HepG2 (cell line): ENCODE measurements around the gene COASY. TPM values are rescaled to one million over a fixed set of nuclear protein-coding genes. Genes with fewer than 3 reads are reported as not detected.

Experiments used
- BHLHE40 ChIP-seq: IDR thresholded peaks from 2 replicates; pipeline ENCODE4 v1.6.1; 2011; ENCODE audit warnings: low read length, improper control_type of control experiment
- HNF4G ChIP-seq, 2 experiments: sonication (generic) in 1 of 2; formaldehyde crosslinking in 1 of 2; IDR thresholded peaks; 2 replicates each; pipeline versions ENCODE4 v1.4.0 to v1.6.1; 2011 to 2020; ENCODE audit warnings: borderline replicate concordance in 2 of 2, low read depth in 2 of 2, mild to moderate bottlenecking in 2 of 2, low read length in 1 of 2, missing genetic modification reagents in 1 of 2, moderate library complexity in 1 of 2
- MATR3 ChIP-seq: sonication (generic); formaldehyde crosslinking; IDR thresholded peaks from 2 replicates; pipeline ENCODE4 v1.4.0; 2020; ENCODE audit warnings: missing genetic modification reagents
- MAZ ChIP-seq, 2 experiments: sonication (generic) in 1 of 2; formaldehyde crosslinking in 1 of 2; IDR thresholded peaks; 2 replicates each; pipeline versions ENCODE4 v1.5.0 to v1.6.1; 2012 to 2020; ENCODE audit warnings: low read depth in 2 of 2, mild to moderate bottlenecking in 2 of 2, borderline replicate concordance in 1 of 2, improper control_type of control experiment in 1 of 2, low read length in 1 of 2, missing genetic modification reagents in 1 of 2, moderate library complexity in 1 of 2
- NFKB2 ChIP-seq: sonication (generic); formaldehyde crosslinking; IDR thresholded peaks from 2 replicates; pipeline ENCODE4 v1.4.0; 2020; ENCODE audit warnings: missing genetic modification reagents, borderline replicate concordance
- RXRA ChIP-seq: sonication (generic); formaldehyde crosslinking; IDR thresholded peaks from 2 replicates; pipeline ENCODE4 v1.5.1; 2020; ENCODE audit warnings: missing genetic modification reagents
- SALL2 ChIP-seq: sonication (generic); formaldehyde crosslinking; IDR thresholded peaks from 2 replicates; pipeline ENCODE4 v1.8.1; 2023; ENCODE audit warnings: mild to moderate bottlenecking, missing genetic modification reagents, inconsistent platforms
- ZFAT ChIP-seq: sonication (generic); formaldehyde crosslinking; conservative IDR thresholded peaks from 2 replicates; pipeline ENCODE4 v1.8.1; 2023; ENCODE audit warnings: missing genetic modification reagents, inconsistent platforms
- ZFP37 ChIP-seq: sonication (generic); formaldehyde crosslinking; IDR thresholded peaks from 2 replicates; pipeline ENCODE4 v1.4.0; 2020; ENCODE audit warnings: missing genetic modification reagents, borderline replicate concordance
- ZNF430 ChIP-seq: sonication (generic); formaldehyde crosslinking; IDR thresholded peaks from 2 replicates; pipeline ENCODE4 v1.9.0; 2021; ENCODE audit warnings: mild to moderate bottlenecking, missing genetic modification reagents
- ZNF468 ChIP-seq: sonication (generic); formaldehyde crosslinking; IDR thresholded peaks from 2 replicates; pipeline ENCODE4 v1.8.0; 2022; ENCODE audit warnings: mild to moderate bottlenecking, moderate library complexity, missing genetic modification reagents
- ZNF557 ChIP-seq: sonication (generic); formaldehyde crosslinking; IDR thresholded peaks from 2 replicates; pipeline ENCODE4 v1.4.0; 2020; ENCODE audit warnings: missing genetic modification reagents
- ZNF598 ChIP-seq: sonication (generic); formaldehyde crosslinking; IDR thresholded peaks from 2 replicates; pipeline ENCODE4 v1.5.1; 2020; ENCODE audit warnings: mild to moderate bottlenecking, missing genetic modification reagents, borderline replicate concordance
- polyA plus RNA-seq, 8 experiments: library from polyadenylated mRNA; depleted of rRNA in 3 of 8; stranded (reverse) in 7 of 8; unstranded in 1 of 8; fragments of >200 nt; fragmentation: Illumina TruSeq in 4 of 8; extraction: Trizol in 4 of 8; gene quantifications; 2 replicates each; pipeline versions ENCODE4 v1.2.1 to v1.2.3, GENCODE V29; 2011 to 2016; ENCODE audit warnings: low read depth in 4 of 8, missing spikeins in 1 of 8, mixed read lengths in 1 of 8; ENCODE audit not compliant: insufficient read depth in 1 of 8
- total RNA-seq, 5 experiments: library from RNA; depleted of rRNA; stranded (reverse); fragments of >200 nt; fragmentation: Illumina TruSeq; extraction: Trizol; gene quantifications; 2 replicates each; pipeline ENCODE4 v1.2.3, GENCODE V29; 2016; ENCODE audit warnings: low read depth in 1 of 5
- TF ChIP-seq, protein P1 (sequence below): sonication (generic); formaldehyde crosslinking; IDR thresholded peaks from 2 replicates; pipeline ENCODE4 v1.4.0; 2020; ENCODE audit warnings: missing genetic modification reagents
- TF ChIP-seq, protein P2 (sequence below): sonication (generic); formaldehyde crosslinking; IDR thresholded peaks from 2 replicates; pipeline ENCODE4 v1.4.0; 2020; ENCODE audit warnings: mild to moderate bottlenecking, missing genetic modification reagents
- TF ChIP-seq, protein P3 (sequence below): sonication (generic); formaldehyde crosslinking; IDR thresholded peaks from 2 replicates; pipeline ENCODE4 v1.5.1; 2020; ENCODE audit warnings: mild to moderate bottlenecking, missing genetic modification reagents, moderate library complexity

The COASY gene
- total and polyA plus RNA-seq, 2 of the 13 experiments (the other 11 are each of a cell fraction or from before 2014, with no cell fraction given): 90.7 to 125 TPM

DNA sequence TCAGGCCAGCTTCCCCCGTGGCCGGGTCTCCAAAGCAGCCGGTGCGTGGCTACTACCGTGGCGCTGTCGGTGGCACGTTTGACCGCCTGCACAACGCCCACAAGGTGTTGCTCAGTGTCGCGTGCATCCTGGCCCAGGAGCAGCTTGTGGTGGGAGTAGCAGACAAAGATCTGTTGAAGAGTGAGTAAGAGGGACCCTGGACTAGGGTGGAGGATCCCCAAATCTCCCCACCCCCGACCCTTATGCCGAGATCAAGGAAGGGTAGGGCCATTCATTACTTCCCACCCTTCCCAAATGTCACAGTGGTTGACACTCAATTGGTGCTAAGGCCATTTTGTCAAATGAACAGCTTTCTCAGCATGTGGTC lies 1.2 kb downstream of the COASY start (continued):
- TF ChIP-seq ZNF468 (CRISPR knock-in tag) (0 out of 2 replicates have a peak, but pooled peaks have one; percentile 23), MATR3 (CRISPR knock-in tag) (peak; percentile 1; the same call in 1 of the 2 replicates), RXRA (CRISPR knock-in tag) (no peak), SALL2 (peak; percentile 61; the same call in 1 of the 2 replicates), NFKB2 (CRISPR knock-in tag) (peak; percentile 11; the same call in 1 of the 2 replicates), ZNF598 (CRISPR knock-in tag) (0 out of 2 replicates have a peak, but pooled peaks have one; percentile 7), ZFP37 (0 out of 2 replicates have a peak, but pooled peaks have one; percentile 47), HNF4G (IDR thresholded peaks at IDR 0.05; ENCODE audit: borderline replicate concordance, low read depth, low read length) (0 out of 2 replicates have a peak, but pooled peaks have one; percentile 16), HNF4G (CRISPR knock-in tag; IDR thresholded peaks at IDR 0.05; ENCODE audit: borderline replicate concordance, low read depth) (no peak; the same call in 1 of the 2 replicates), ZNF430 (CRISPR knock-in tag) (0 out of 2 replicates have a peak, but pooled peaks have one; percentile 7), ZNF557 (CRISPR knock-in tag) (0 out of 2 replicates have a peak, but pooled peaks have one; percentile 41), MAZ (IDR thresholded peaks at IDR 0.05; ENCODE audit: borderline replicate concordance, low read depth, low read length) (no peak), MAZ (CRISPR knock-in tag; IDR thresholded peaks at IDR 0.05; ENCODE audit: low read depth) (0 out of 2 replicates have a peak, but pooled peaks have one; percentile 14), ZFAT (CRISPR knock-in tag) (no peak), BHLHE40 (peak; percentile 69)
- TF ChIP-seq, protein P1, sequence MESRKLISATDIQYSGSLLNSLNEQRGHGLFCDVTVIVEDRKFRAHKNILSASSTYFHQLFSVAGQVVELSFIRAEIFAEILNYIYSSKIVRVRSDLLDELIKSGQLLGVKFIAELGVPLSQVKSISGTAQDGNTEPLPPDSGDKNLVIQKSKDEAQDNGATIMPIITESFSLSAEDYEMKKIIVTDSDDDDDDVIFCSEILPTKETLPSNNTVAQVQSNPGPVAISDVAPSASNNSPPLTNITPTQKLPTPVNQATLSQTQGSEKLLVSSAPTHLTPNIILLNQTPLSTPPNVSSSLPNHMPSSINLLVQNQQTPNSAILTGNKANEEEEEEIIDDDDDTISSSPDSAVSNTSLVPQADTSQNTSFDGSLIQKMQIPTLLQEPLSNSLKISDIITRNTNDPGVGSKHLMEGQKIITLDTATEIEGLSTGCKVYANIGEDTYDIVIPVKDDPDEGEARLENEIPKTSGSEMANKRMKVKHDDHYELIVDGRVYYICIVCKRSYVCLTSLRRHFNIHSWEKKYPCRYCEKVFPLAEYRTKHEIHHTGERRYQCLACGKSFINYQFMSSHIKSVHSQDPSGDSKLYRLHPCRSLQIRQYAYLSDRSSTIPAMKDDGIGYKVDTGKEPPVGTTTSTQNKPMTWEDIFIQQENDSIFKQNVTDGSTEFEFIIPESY: 0 out of 2 replicates have a peak, but pooled peaks have one; percentile 4
- TF ChIP-seq, protein P2, sequence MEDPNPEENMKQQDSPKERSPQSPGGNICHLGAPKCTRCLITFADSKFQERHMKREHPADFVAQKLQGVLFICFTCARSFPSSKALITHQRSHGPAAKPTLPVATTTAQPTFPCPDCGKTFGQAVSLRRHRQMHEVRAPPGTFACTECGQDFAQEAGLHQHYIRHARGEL: 0 out of 2 replicates have a peak, but pooled peaks have one; percentile 10
- TF ChIP-seq, protein P3, sequence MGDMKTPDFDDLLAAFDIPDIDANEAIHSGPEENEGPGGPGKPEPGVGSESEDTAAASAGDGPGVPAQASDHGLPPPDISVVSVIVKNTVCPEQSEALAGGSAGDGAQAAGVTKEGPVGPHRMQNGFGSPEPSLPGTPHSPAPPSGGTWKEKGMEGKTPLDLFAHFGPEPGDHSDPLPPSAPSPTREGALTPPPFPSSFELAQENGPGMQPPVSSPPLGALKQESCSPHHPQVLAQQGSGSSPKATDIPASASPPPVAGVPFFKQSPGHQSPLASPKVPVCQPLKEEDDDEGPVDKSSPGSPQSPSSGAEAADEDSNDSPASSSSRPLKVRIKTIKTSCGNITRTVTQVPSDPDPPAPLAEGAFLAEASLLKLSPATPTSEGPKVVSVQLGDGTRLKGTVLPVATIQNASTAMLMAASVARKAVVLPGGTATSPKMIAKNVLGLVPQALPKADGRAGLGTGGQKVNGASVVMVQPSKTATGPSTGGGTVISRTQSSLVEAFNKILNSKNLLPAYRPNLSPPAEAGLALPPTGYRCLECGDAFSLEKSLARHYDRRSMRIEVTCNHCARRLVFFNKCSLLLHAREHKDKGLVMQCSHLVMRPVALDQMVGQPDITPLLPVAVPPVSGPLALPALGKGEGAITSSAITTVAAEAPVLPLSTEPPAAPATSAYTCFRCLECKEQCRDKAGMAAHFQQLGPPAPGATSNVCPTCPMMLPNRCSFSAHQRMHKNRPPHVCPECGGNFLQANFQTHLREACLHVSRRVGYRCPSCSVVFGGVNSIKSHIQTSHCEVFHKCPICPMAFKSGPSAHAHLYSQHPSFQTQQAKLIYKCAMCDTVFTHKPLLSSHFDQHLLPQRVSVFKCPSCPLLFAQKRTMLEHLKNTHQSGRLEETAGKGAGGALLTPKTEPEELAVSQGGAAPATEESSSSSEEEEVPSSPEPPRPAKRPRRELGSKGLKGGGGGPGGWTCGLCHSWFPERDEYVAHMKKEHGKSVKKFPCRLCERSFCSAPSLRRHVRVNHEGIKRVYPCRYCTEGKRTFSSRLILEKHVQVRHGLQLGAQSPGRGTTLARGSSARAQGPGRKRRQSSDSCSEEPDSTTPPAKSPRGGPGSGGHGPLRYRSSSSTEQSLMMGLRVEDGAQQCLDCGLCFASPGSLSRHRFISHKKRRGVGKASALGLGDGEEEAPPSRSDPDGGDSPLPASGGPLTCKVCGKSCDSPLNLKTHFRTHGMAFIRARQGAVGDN: peak; percentile 63; the same call in 1 of the 2 replicates
